A673 (cell line): ENCODE data around the gene TMEM236. TPM values are rescaled to one million over a fixed set of nuclear protein-coding genes. Genes with fewer than 3 reads are reported as not detected.
A peak's percentile ranks its signal among the peaks of the same experiment; 100 is the strongest.

Experiments used
- BruUV-seq: library from RNA; stranded (reverse); fragments of 400-500 nt; replicated peaks from 2 replicates; lab custom pipeline; 2021; lab: Mats Ljungman, UMichigan
- CTCF ChIA-PET: fragments of 300-600 bp; sonication (Branson Sonifier 250); formaldehyde crosslinking; loops from one replicate; lab custom pipeline; 2022; ENCODE audit warnings: antibody characterized with exemption; lab: Charles Lee
- POLR2A ChIA-PET: fragments of 300-600 bp; sonication (Branson Sonifier 250); formaldehyde crosslinking; loops from one replicate; lab custom pipeline; 2022; ENCODE audit warnings: antibody characterized with exemption; ENCODE audit not compliant: low non-redundant PET; lab: Charles Lee
- DNase-seq: peaks from one replicate; pipeline ENCODE4 v3.0.0-alpha.2; 2015; ENCODE audit warnings: low spot score
- H3K27ac ChIP-seq: fragments of 200-600 bp; sonication (generic); 2 replicates; pipeline ENCODE4 v1.5.1; 2016; ENCODE audit warnings: mixed run types, low read depth, mild to moderate bottlenecking, mixed read lengths, antibody characterized with exemption, low read length; ENCODE audit not compliant: poor library complexity, severe bottlenecking
- H3K27me3 ChIP-seq: fragments of 200-600 bp; sonication (generic); replicated peaks from 2 replicates; pipeline ENCODE4 v1.6.1; 2017; ENCODE audit warnings: mixed run types, low read depth, mild to moderate bottlenecking, mixed read lengths, antibody characterized with exemption, low read length; ENCODE audit not compliant: insufficient read depth, poor library complexity
- H3K36me3 ChIP-seq: fragments of 200-600 bp; sonication (generic); 2 replicates; pipeline ENCODE4 v1.6.1; 2016; ENCODE audit warnings: mixed run types, mild to moderate bottlenecking, mixed read lengths, antibody characterized with exemption, low read length; ENCODE audit not compliant: insufficient read depth, poor library complexity, severe bottlenecking
- H3K4me1 ChIP-seq: fragments of 200-600 bp; sonication (generic); 2 replicates; pipeline ENCODE4 v1.6.1; 2017; ENCODE audit warnings: mixed run types, mild to moderate bottlenecking, mixed read lengths, antibody characterized with exemption, low read length; ENCODE audit not compliant: insufficient read depth, poor library complexity, severe bottlenecking
- H3K4me3 ChIP-seq: fragments of 200-600 bp; sonication (generic); 2 replicates; pipeline ENCODE4 v1.5.1; 2016; ENCODE audit warnings: low read depth, mixed run types, mild to moderate bottlenecking, mixed read lengths, low read length; ENCODE audit not compliant: poor library complexity, severe bottlenecking
- H3K9me3 ChIP-seq: fragments of 200-600 bp; sonication (generic); 2 replicates; pipeline ENCODE4 v1.6.1; 2016; ENCODE audit warnings: mixed run types, low read depth, mild to moderate bottlenecking, mixed read lengths, antibody characterized with exemption, low read length; ENCODE audit not compliant: poor library complexity, severe bottlenecking
- EZH2 ChIP-seq: fragments of 200-600 bp; sonication (generic); IDR thresholded peaks from 2 replicates; pipeline ENCODE4 v1.6.1; 2017; ENCODE audit warnings: borderline replicate concordance, low read depth, mild to moderate bottlenecking, mixed read lengths, antibody characterized with exemption, low read length; ENCODE audit not compliant: poor library complexity, severe bottlenecking
- intact Hi-C: fragments of 100-400 bp; cut with micrococcal nuclease; formaldehyde crosslinking; loops from one replicate; pipeline ENCODE4 v1.10.0; 2022; ENCODE audit not compliant: unreplicated experiment
- total RNA-seq: library from RNA; stranded (reverse); gene quantifications from 2 replicates; pipeline ENCODE4 v1.2.3, GENCODE V29; 2021
- TF ChIP-seq, protein P1 (sequence below): fragments of 300-800, 200-600 bp; sonication (generic); conservative IDR thresholded peaks from 2 replicates; pipeline ENCODE4 v1.5.1; 2017; ENCODE audit warnings: low read depth, mild to moderate bottlenecking, antibody characterized with exemption, low read length, moderate library complexity, mixed read lengths

Gene TMEM236
- total RNA-seq, 1 experiment from 2014 or later: 0.06 TPM

DNA sequence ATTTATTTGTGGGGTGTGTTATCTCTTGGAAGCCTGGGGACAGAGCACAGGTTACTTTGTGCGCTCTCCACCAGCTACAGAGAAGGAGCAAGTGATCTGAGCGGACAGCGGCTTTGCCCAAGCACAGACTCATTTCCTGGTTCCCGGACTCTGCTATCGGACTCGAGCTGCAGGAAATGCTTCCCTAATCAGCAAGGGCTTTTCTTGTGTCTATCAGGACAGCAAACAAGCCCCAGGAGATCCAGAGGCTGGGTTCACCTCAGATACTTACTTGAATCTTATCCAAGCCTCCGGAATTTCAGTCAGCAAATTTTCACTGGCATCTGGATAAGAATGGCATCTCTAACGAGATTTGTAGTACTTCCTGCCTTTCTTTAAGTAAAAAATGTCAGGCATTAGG lies 84.9 kb downstream of the TMEM236 start:
- DNase-seq: peak; percentile 75
- intact Hi-C loops: no loop called here
- POLR2A ChIA-PET: interaction anchor here (0.6 kb wide), 1 partner anchor 13 kb away, joined by 3 read pairs; no protein-coding TSS in a partner anchor
- H3K4me1 ChIP-seq: peaks cover 18% of the 10 kb centered on the region
- no peaks in the 10 kb centered on the region for H3K9me3 ChIP-seq
- no peak for TF ChIP-seq EZH2
- TF ChIP-seq, protein P1, sequence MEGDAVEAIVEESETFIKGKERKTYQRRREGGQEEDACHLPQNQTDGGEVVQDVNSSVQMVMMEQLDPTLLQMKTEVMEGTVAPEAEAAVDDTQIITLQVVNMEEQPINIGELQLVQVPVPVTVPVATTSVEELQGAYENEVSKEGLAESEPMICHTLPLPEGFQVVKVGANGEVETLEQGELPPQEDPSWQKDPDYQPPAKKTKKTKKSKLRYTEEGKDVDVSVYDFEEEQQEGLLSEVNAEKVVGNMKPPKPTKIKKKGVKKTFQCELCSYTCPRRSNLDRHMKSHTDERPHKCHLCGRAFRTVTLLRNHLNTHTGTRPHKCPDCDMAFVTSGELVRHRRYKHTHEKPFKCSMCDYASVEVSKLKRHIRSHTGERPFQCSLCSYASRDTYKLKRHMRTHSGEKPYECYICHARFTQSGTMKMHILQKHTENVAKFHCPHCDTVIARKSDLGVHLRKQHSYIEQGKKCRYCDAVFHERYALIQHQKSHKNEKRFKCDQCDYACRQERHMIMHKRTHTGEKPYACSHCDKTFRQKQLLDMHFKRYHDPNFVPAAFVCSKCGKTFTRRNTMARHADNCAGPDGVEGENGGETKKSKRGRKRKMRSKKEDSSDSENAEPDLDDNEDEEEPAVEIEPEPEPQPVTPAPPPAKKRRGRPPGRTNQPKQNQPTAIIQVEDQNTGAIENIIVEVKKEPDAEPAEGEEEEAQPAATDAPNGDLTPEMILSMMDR: no peak
- peak overlapping the region; percentile 20 for H3K4me3 ChIP-seq
- CTCF ChIA-PET: no interaction called here
- no peaks in the 10 kb centered on the region for H3K36me3 ChIP-seq
- H3K27ac ChIP-seq: peak overlapping the region; percentile 20
- no TSS peak for BruUV-seq
- H3K27me3 ChIP-seq: no peaks in the 10 kb centered on the region

GRCh38 chr10:17838080-17838648 lies 86.2 kb downstream of the TMEM236 start:
- peaks cover 18% of the 10 kb centered on the region for H3K4me1 ChIP-seq
- H3K9me3 ChIP-seq: no peaks in the 10 kb centered on the region
- intact Hi-C loops: no loop called here
- H3K27me3 ChIP-seq: no peaks in the 10 kb centered on the region
- H3K4me3 ChIP-seq: no peak overlapping the region
- H3K27ac ChIP-seq: no peak overlapping the region
- no peak for DNase-seq
- H3K36me3 ChIP-seq: no peaks in the 10 kb centered on the region
- no TSS peak for BruUV-seq
- TF ChIP-seq, protein P1: no peak
- TF ChIP-seq EZH2: no peak
- CTCF ChIA-PET: interaction anchor here (0.7 kb wide), 1 partner anchor 10 kb away, joined by 6 read pairs; no protein-coding TSS in a partner anchor
- POLR2A ChIA-PET: no interaction called here

GRCh38 chr10:17841050-17841449 lies 89.0 kb downstream of the TMEM236 start:
- TF ChIP-seq, protein P1: no peak
- no peak for TF ChIP-seq EZH2
- intact Hi-C loops: loop anchor here (10.0 kb wide), 1 partner anchor 474 kb away; no protein-coding TSS in a partner anchor
- Histone ChIP-seq H3K4me3 (no peak overlapping the region), H3K9me3 (no peaks in the 10 kb centered on the region), H3K27me3 (no peaks in the 10 kb centered on the region), H3K27ac (no peak overlapping the region), H3K4me1 (peaks cover 15% of the 10 kb centered on the region), H3K36me3 (no peaks in the 10 kb centered on the region)
- DNase-seq: no peak
- ChIA-PET POLR2A (no interaction called here), CTCF (no interaction called here)
- no TSS peak for BruUV-seq
